IMR-90 (cell line): ENCODE data around the gene JAKMIP1. TPM values are rescaled to one million over a fixed set of nuclear protein-coding genes. Genes with fewer than 3 reads are reported as not detected.

Experiments used
- ATAC-seq: fragments of 200-7000 bp; cut with Tn5 transposase; 2 replicates; pipeline ENCODE4 v1.9.1; 2020; ENCODE audit warnings: low read depth, mild to moderate bottlenecking, moderate library complexity
- BruUV-seq: library from RNA; stranded (reverse); fragments of 400-500 nt; replicated peaks from 2 replicates; lab custom pipeline; 2021; lab: Mats Ljungman, UMichigan
- CTCF ChIA-PET: fragments of 300-600 bp; formaldehyde crosslinking; extraction: SDS; loops from one replicate; lab custom pipeline; 2021; ENCODE audit warnings: antibody characterized with exemption; lab: Yijun Ruan, JAX
- POLR2A ChIA-PET: fragments of 300-600 bp; sonication (Branson Sonifier 250); formaldehyde crosslinking; loops from one replicate; lab custom pipeline; 2022; ENCODE audit warnings: antibody characterized with exemption; ENCODE audit not compliant: unreplicated experiment; lab: Charles Lee
- DNase-seq: peaks from one replicate; pipeline ENCODE4 v3.0.0; 2013
- H2AFZ ChIP-seq: replicated peaks from 2 replicates; pipeline ENCODE3; 2013; ENCODE audit warnings: low read length, mild to moderate bottlenecking; ENCODE audit not compliant: poor library complexity
- H2AK5ac ChIP-seq: 2 replicates; pipeline ENCODE4 v1.6.1; 2013; ENCODE audit warnings: low read depth, low read length, inconsistent platforms
- H2AK9ac ChIP-seq: replicated peaks from 2 replicates; pipeline ENCODE3; 2013; ENCODE audit warnings: mild to moderate bottlenecking, low read depth, low read length, moderate library complexity; ENCODE audit not compliant: poor library complexity
- H2BK120ac ChIP-seq: 2 replicates; pipeline ENCODE4 v1.6.1; 2013; ENCODE audit warnings: low read depth, low read length, inconsistent platforms
- H2BK15ac ChIP-seq: 3 replicates; pipeline ENCODE4 v1.6.1; 2013; ENCODE audit warnings: low read depth, low read length, inconsistent platforms
- H2BK20ac ChIP-seq: 2 replicates; pipeline ENCODE4 v1.6.1; 2013; ENCODE audit warnings: low read depth, mild to moderate bottlenecking, inconsistent platforms, low read length, moderate library complexity
- H2BK5ac ChIP-seq: 2 replicates; pipeline ENCODE4 v1.6.1; 2013; ENCODE audit warnings: mild to moderate bottlenecking, low read depth, low read length, inconsistent platforms; ENCODE audit not compliant: poor library complexity, severe bottlenecking
- H3K14ac ChIP-seq: replicated peaks from 2 replicates; pipeline ENCODE4 v1.6.1; 2013; ENCODE audit warnings: low read depth, low read length, inconsistent platforms
- H3K18ac ChIP-seq: 2 replicates; pipeline ENCODE4 v1.6.1; 2013; ENCODE audit warnings: low read depth, low read length, control low read depth
- H3K23ac ChIP-seq: 2 replicates; pipeline ENCODE4 v1.6.1; 2013; ENCODE audit warnings: low read depth, low read length, inconsistent platforms
- H3K27ac ChIP-seq: 2 replicates; pipeline ENCODE4 v1.5.1; 2013; ENCODE audit warnings: mild to moderate bottlenecking, control low read depth, low read length; ENCODE audit not compliant: insufficient read depth
- H3K27me3 ChIP-seq: 2 replicates; pipeline ENCODE4 v1.6.1; 2013; ENCODE audit warnings: low read length; ENCODE audit not compliant: control insufficient read depth, insufficient read depth
- H3K36me3 ChIP-seq: 2 replicates; pipeline ENCODE4 v1.6.1; 2013; ENCODE audit warnings: low read length, mixed read lengths; ENCODE audit not compliant: control insufficient read depth, insufficient read depth
- H3K4ac ChIP-seq: 2 replicates; pipeline ENCODE4 v1.6.1; 2013; ENCODE audit warnings: low read depth, low read length, inconsistent platforms
- H3K4me1 ChIP-seq: 2 replicates; pipeline ENCODE4 v1.6.1; 2013; ENCODE audit warnings: low read length, mixed read lengths; ENCODE audit not compliant: control insufficient read depth, insufficient read depth
- H3K4me2 ChIP-seq: 2 replicates; pipeline ENCODE4 v1.6.1; 2013; ENCODE audit warnings: low read depth, mild to moderate bottlenecking, control low read depth, low read length, moderate library complexity
- H3K4me3 ChIP-seq: 2 replicates; pipeline ENCODE4 v1.5.1; 2013; ENCODE audit warnings: low read depth, mild to moderate bottlenecking, control low read depth, low read length, moderate library complexity; ENCODE audit not compliant: insufficient read depth
- H3K56ac ChIP-seq: 2 replicates; pipeline ENCODE4 v1.6.1; 2013; ENCODE audit warnings: low read length, inconsistent platforms; ENCODE audit not compliant: insufficient read depth; ENCODE audit errors: extremely low read depth
- H3K79me1 ChIP-seq, 2 experiments: 2 replicates each; pipeline ENCODE4 v1.6.1; 2013; ENCODE audit warnings: low read length in 2 of 2, inconsistent platforms in 1 of 2, low read depth in 1 of 2
- H3K9ac ChIP-seq: 2 replicates; pipeline ENCODE4 v1.6.1; 2013; ENCODE audit warnings: low read depth, low read length, control low read depth
- H3K9me1 ChIP-seq: 2 replicates; pipeline ENCODE4 v1.6.1; 2013; ENCODE audit warnings: low read length, inconsistent platforms; ENCODE audit not compliant: insufficient read depth
- H3K9me3 ChIP-seq: 2 replicates; pipeline ENCODE4 v1.6.1; 2013; ENCODE audit warnings: low read length; ENCODE audit not compliant: control insufficient read depth, insufficient read depth
- H4K20me1 ChIP-seq: 2 replicates; pipeline ENCODE4 v1.6.1; 2013; ENCODE audit warnings: low read length, inconsistent platforms; ENCODE audit not compliant: insufficient read depth
- H4K5ac ChIP-seq: 2 replicates; pipeline ENCODE4 v1.6.1; 2013; ENCODE audit warnings: mild to moderate bottlenecking, low read depth, low read length, control low read depth
- H4K8ac ChIP-seq, 2 experiments: 2 replicates each; pipeline ENCODE4 v1.6.1; 2013; ENCODE audit warnings: low read depth in 2 of 2, low read length in 2 of 2, control low read depth in 1 of 2, inconsistent platforms in 1 of 2
- H4K91ac ChIP-seq: 2 replicates; pipeline ENCODE4 v1.6.1; 2013; ENCODE audit warnings: low read depth, low read length, inconsistent platforms; ENCODE audit not compliant: insufficient read depth
- WGBS, 2 experiments: methylation state at CpG; one replicate each; pipeline versions ENCODE4 v1.1.5 to v1.1.7; 2013; ENCODE audit warnings: missing lambda C conversion rate in 2 of 2; ENCODE audit not compliant: insufficient read length in 1 of 2; ENCODE audit errors: extremely low coverage in 2 of 2; 5-methylcytosine and 5-hydroxymethylcytosine counted together
- dilution Hi-C: fragments of 300-500 bp; cut with HindIII; formaldehyde crosslinking; loops from one replicate; pipeline ENCODE4 v1.14.3; 2018; ENCODE audit warnings: low sequenced_read_pairs; ENCODE audit not compliant: unreplicated experiment
- in situ Hi-C: fragments of 300-500 bp; cut with MboI; formaldehyde crosslinking; loops from 3 replicates; pipeline ENCODE4 v1.14.3; 2019; ENCODE audit warnings: low sequenced_read_pairs, inconsistent platforms, mixed read lengths
- intact Hi-C: fragments of 100-400 bp; cut with micrococcal nuclease; formaldehyde crosslinking; loops from 2 replicates; pipeline ENCODE4 v1.10.0; 2022
- polyA plus RNA-seq, 3 experiments: library from polyadenylated mRNA; depleted of rRNA; stranded (reverse); fragments of >200 nt; gene quantifications; 2 replicates each; pipeline ENCODE4 v1.2.3, GENCODE V29; 2012; ENCODE audit warnings: low replicate concordance in 1 of 3
- total RNA-seq: library from RNA; depleted of rRNA; stranded (reverse); fragments of >200 nt; gene quantifications from 2 replicates; pipeline ENCODE4 v1.2.3, GENCODE V29; 2012
- TF ChIP-seq, protein P1 (sequence below): fragments of 150-350 bp; IDR thresholded peaks from 2 replicates; pipeline ENCODE4 v1.6.1; 2017; ENCODE audit warnings: mild to moderate bottlenecking, antibody characterized with exemption, low read length, low read depth

Gene JAKMIP1
- total and polyA plus RNA-seq, 2 of the 4 experiments (the other 2 are of a cell fraction), result not detected

DNA sequence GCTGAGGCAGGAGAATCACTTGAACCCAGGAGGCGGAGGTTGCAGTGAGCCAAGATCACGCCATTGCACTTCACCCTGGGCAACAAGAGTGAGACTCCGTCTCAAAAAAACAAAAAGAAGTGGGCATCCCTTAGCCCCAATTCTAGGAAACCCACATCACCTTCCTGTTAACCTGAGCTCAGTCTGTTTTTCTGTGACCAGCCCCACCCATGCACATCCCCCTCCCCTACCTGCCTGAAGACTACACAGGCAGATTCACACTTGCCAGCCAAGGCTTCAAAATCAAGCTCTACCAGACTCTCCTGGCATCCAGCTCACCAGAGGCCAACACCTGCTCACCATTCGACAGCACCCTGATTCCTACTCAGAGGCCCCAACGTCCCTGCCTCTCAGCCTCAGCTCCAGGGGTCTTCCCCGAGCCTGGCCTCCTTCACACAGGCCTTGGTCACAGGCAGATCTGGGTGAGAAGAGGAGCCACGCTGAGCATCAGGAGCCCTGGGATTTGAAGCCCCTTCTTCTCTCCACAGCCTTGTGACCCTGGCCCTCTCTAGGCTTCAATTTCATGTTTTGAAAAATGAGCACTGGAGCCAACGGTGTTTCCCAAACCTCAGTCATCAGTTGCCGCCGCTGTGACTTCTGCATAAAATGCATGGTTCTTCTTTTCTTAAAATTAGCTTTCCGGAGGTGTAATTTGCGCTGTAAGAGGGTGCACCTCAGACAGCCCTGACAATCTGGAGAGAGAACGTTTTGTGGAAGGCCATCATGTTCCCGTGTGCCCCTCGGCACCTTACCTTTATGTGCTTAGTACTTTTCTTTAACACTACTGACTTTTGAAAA lies 47.3 kb downstream of the JAKMIP1 start:
- H2BK120ac ChIP-seq, result no peak overlapping the region
- no peak overlapping the region for H2AFZ ChIP-seq
- no peak overlapping the region for H4K5ac ChIP-seq
- H3K9me1 ChIP-seq, result no peaks in the 10 kb centered on the region
- H3K18ac ChIP-seq, result no peak overlapping the region
- ATAC-seq (no peak), DNase-seq (no peak)
- H3K27ac ChIP-seq, result no peak overlapping the region
- no peak overlapping the region for H2AK9ac ChIP-seq
- ChIA-PET CTCF (no interaction called here), POLR2A (no interaction called here)
- H2AK5ac ChIP-seq, result no peak overlapping the region
- BruUV-seq, result no TSS peak
- TF ChIP-seq, protein P1, sequence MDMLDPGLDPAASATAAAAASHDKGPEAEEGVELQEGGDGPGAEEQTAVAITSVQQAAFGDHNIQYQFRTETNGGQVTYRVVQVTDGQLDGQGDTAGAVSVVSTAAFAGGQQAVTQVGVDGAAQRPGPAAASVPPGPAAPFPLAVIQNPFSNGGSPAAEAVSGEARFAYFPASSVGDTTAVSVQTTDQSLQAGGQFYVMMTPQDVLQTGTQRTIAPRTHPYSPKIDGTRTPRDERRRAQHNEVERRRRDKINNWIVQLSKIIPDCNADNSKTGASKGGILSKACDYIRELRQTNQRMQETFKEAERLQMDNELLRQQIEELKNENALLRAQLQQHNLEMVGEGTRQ, result no peak
- no peak overlapping the region for H3K9ac ChIP-seq
- H3K4me3 ChIP-seq, result no peak overlapping the region
- H3K36me3 ChIP-seq, result no peaks in the 10 kb centered on the region
- no peaks in the 10 kb centered on the region for H3K27me3 ChIP-seq
- H3K23ac ChIP-seq, result no peak overlapping the region
- no CpG with 5 or more reads among the region's 15 CpGs for WGBS, 2 experiments
- H4K91ac ChIP-seq, result no peak overlapping the region
- H3K4me2 ChIP-seq, result no peak overlapping the region
- H2BK20ac ChIP-seq, result no peak overlapping the region
- intact Hi-C loops (no loop called here), in situ Hi-C loops (no loop called here), dilution Hi-C loops (no loop called here)
- H3K14ac ChIP-seq, result no peak overlapping the region
- no peak overlapping the region for H2BK5ac ChIP-seq
- H3K4ac ChIP-seq, result no peak overlapping the region
- no peaks in the 10 kb centered on the region for H3K4me1 ChIP-seq
- H3K79me1 ChIP-seq, result no peaks in the 10 kb centered on the region
- no peaks in the 10 kb centered on the region for H4K20me1 ChIP-seq
- H3K56ac ChIP-seq, result no peak overlapping the region
- H4K8ac ChIP-seq, result no peak overlapping the region
- H2BK15ac ChIP-seq, result no peak overlapping the region
- H3K9me3 ChIP-seq, result peaks cover 4% of the 10 kb centered on the region
